K562 (cell line): ENCODE measurements around the gene ARL13B. TPM values are rescaled to one million over a fixed set of nuclear protein-coding genes. Genes with fewer than 3 reads are reported as not detected.

Experiments
- DPF2 ChIP-seq: fragments of 450-650 bp; IDR thresholded peaks from 2 replicates; pipeline ENCODE4 v1.6.1; 2016
- ETS1 ChIP-seq: conservative IDR thresholded peaks from 2 replicates; pipeline ENCODE4 v1.6.1; 2011; ENCODE audit warnings: low read depth, mild to moderate bottlenecking, low read length; ENCODE audit not compliant: control insufficient read depth
- FUS ChIP-seq: fragments of 200-400 bp; formaldehyde crosslinking; optimal IDR thresholded peaks from 2 replicates; pipeline ENCODE3; 2017; ENCODE audit warnings: low read depth, low read length
- MAFG ChIP-seq: fragments of 450-650 bp; conservative IDR thresholded peaks from 2 replicates; pipeline ENCODE4 v1.6.1; 2016; ENCODE audit warnings: missing genetic modification characterization, missing compliant biosample characterization
- MLX ChIP-seq, 2 experiments: fragments of 450-650 bp in 1 of 2; sonication (generic) in 1 of 2; formaldehyde crosslinking; conservative IDR thresholded peaks; 2 replicates each; pipeline versions ENCODE4 v1.4.0 to v1.8.1; 2020 to 2022; ENCODE audit warnings: mild to moderate bottlenecking in 1 of 2, missing genetic modification reagents in 1 of 2
- PTTG1 ChIP-seq: fragments of 450-650 bp; IDR thresholded peaks from 2 replicates; pipeline ENCODE4 v1.6.1; 2016; ENCODE audit warnings: low read depth, mild to moderate bottlenecking, missing genetic modification characterization, missing compliant biosample characterization
- ZNF280B ChIP-seq: fragments of 250-450 bp; sonication (Bioruptor Pico); IDR thresholded peaks from 2 replicates; pipeline ENCODE4 v1.5.1; 2021; ENCODE audit warnings: mild to moderate bottlenecking
- ZNF318 ChIP-seq, 2 experiments: fragments of 450-650 bp; IDR thresholded peaks; 2 replicates each; pipeline ENCODE4 v1.6.1; 2016; ENCODE audit warnings: mild to moderate bottlenecking in 2 of 2, borderline replicate concordance in 1 of 2, low read depth in 1 of 2, moderate library complexity in 1 of 2
- polyA plus RNA-seq, 8 experiments: library from polyadenylated mRNA; depleted of rRNA in 4 of 8; stranded (reverse) in 5 of 8; unstranded in 3 of 8; fragments of >200 nt; fragmentation: Nextera tagmentation in 2 of 8; fragmentation: Illumina TruSeq in 1 of 8; extraction: Ambion mirVana in 2 of 8; extraction: Trizol in 1 of 8; gene quantifications; 2 replicates each; pipeline versions ENCODE4 v1.2.1 to v1.2.3, GENCODE V29; 2011 to 2014; ENCODE audit warnings: inconsistent platforms in 1 of 8, missing spikeins in 1 of 8
- total RNA-seq, 7 experiments: library from RNA; depleted of rRNA in 6 of 7; stranded (reverse); fragments of >200 nt in 6 of 7; fragmentation: Illumina TruSeq in 2 of 7; extraction: Trizol in 2 of 7; gene quantifications; 2 replicates each; pipeline versions ENCODE4 v1.2.1 to v1.2.3, GENCODE V29; 2011 to 2021; ENCODE audit warnings: low replicate concordance in 1 of 7
- TF ChIP-seq, protein P1 (sequence below): fragments of 250-450 bp; sonication (Bioruptor Pico); IDR thresholded peaks from 2 replicates; pipeline ENCODE4 v1.5.0; 2020; ENCODE audit warnings: mild to moderate bottlenecking

Gene ARL13B
- total and polyA plus RNA-seq, 9 of the 15 experiments (the other 6 are each of a cell fraction or from before 2014, with no cell fraction given) = 4.1 to 16.9 (median 12.2) TPM

DNA sequence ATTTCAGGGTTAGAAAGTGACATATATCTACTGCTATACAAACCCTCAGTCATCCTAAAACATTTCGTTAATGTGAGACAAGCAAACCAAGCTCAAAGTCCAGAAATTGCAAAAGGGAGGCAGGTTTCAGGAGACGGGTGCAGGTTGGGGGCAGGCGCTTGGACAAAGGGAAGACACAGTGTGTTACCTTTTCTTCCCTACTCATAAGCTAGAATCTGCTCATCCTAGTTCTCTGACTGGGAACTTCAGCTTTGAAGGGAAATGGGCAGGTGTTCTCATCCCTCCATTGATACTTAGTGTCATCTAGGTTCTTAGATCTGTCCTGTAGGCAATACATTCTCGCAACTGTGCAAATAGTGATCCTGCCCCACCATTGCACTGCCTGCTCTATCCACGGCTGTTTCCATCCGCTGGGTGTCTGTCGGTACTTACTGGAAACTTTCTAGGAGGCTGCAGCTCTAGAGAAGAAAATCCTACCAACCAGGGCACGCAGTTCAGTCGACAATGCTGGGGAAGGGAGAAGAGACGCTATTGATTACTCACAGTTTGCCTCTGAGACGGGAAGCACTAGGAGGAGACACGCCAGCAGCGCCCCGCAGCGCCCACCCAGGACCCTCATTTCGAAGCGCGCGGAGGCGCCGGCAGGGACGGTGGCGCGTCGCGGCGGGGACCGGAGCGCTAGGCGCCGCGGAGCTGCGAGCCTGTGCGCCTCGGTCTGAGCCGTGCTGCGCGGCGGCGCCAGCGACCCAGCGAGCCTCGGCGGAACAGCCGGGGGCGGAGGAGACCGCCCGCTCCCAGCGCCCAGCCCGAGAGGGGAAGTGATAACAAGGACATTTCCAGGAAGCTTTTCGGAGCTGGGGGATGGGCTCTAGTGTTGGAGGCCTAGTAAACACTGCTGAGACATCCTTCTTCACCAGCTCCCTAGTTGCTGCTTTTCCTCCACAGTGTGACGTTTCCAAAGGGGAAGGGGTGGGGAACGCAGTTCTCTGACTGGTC lies 6.5 kb upstream of the ARL13B start, which contains the start of gene PROS1 (continued):
- TF ChIP-seq MAFG (tag) = no peak
- TF ChIP-seq, protein P1, sequence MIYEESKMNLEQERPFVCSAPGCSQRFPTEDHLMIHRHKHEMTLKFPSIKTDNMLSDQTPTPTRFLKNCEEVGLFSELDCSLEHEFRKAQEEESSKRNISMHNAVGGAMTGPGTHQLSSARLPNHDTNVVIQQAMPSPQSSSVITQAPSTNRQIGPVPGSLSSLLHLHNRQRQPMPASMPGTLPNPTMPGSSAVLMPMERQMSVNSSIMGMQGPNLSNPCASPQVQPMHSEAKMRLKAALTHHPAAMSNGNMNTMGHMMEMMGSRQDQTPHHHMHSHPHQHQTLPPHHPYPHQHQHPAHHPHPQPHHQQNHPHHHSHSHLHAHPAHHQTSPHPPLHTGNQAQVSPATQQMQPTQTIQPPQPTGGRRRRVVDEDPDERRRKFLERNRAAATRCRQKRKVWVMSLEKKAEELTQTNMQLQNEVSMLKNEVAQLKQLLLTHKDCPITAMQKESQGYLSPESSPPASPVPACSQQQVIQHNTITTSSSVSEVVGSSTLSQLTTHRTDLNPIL (CRISPR knock-in tag) = no peak
- no peak for TF ChIP-seq ZNF318 (IDR thresholded peaks at IDR 0.05; ENCODE audit: borderline replicate concordance in 1 of 2, low read depth in 1 of 2)
- TF ChIP-seq MLX (CRISPR knock-in tag; conservative IDR thresholded peaks at IDR 0.05) = no peak
- no peak for TF ChIP-seq PTTG1 (tag)
- TF ChIP-seq DPF2 = 0 out of 2 replicates have a peak, but pooled peaks have one; percentile 13
- no peak for TF ChIP-seq ZNF280B (CRISPR knock-in tag)
- peak; percentile 64 for TF ChIP-seq FUS
- peak; percentile 51; the same call in 1 of the 2 replicates for TF ChIP-seq ETS1
